Endodermal cell (in vitro differentiated cells): Measurements from ENCODE around the gene ABCE1. TPM values are rescaled to one million over a fixed set of nuclear protein-coding genes. Genes with fewer than 3 reads are reported as not detected.
A peak's percentile ranks its signal among the peaks of the same experiment; 100 is the strongest.

Experiments used
- DNase-seq: peaks from one replicate; pipeline ENCODE4 v3.0.0-alpha.2; 2017
- H3K27ac ChIP-seq: 2 replicates; pipeline ENCODE4 v1.5.1; 2013; ENCODE audit warnings: mild to moderate bottlenecking, low read depth, low read length, moderate library complexity
- H3K27me3 ChIP-seq: 2 replicates; pipeline ENCODE4 v1.6.1; 2013; ENCODE audit warnings: mild to moderate bottlenecking, low read length, moderate library complexity; ENCODE audit not compliant: insufficient read depth, control insufficient read depth, poor library complexity, severe bottlenecking
- H3K36me3 ChIP-seq: 2 replicates; pipeline ENCODE4 v1.7.0; 2013; ENCODE audit warnings: mild to moderate bottlenecking, low read length, moderate library complexity; ENCODE audit not compliant: control insufficient read depth, insufficient read depth
- H3K4me1 ChIP-seq: one replicate; pipeline ENCODE4 v1.7.0; 2013; ENCODE audit warnings: low read length; ENCODE audit not compliant: control insufficient read depth, insufficient read depth
- H3K4me3 ChIP-seq: 2 replicates; pipeline ENCODE4 v1.5.1; 2013; ENCODE audit warnings: mild to moderate bottlenecking, low read length, moderate library complexity
- H3K9ac ChIP-seq: 2 replicates; pipeline ENCODE4 v1.6.1; 2013; ENCODE audit warnings: mild to moderate bottlenecking, low read length, moderate library complexity; ENCODE audit not compliant: poor library complexity, severe bottlenecking; ENCODE audit errors: extremely low read depth
- H3K9me3 ChIP-seq: 2 replicates; pipeline ENCODE4 v1.6.1; 2013; ENCODE audit warnings: mild to moderate bottlenecking, low read length, moderate library complexity; ENCODE audit not compliant: control insufficient read depth
- H3K27ac Mint-ChIP-seq: 2 replicates; pipeline ENCODE4 v1.8.0; 2020; ENCODE audit warnings: mixed read lengths
- H3K27me3 Mint-ChIP-seq: 2 replicates; pipeline ENCODE4 v1.8.0; 2021; ENCODE audit warnings: mild to moderate bottlenecking, mixed read lengths; ENCODE audit not compliant: insufficient read depth
- H3K36me3 Mint-ChIP-seq: 2 replicates; pipeline ENCODE4 v1.8.0; 2020; ENCODE audit warnings: low read depth, mixed read lengths
- H3K4me1 Mint-ChIP-seq: 2 replicates; pipeline ENCODE4 v1.8.0; 2020; ENCODE audit warnings: mixed read lengths
- H3K4me3 Mint-ChIP-seq: 2 replicates; pipeline ENCODE4 v1.8.0; 2020; ENCODE audit warnings: mild to moderate bottlenecking, moderate library complexity, mixed read lengths
- H3K9me3 Mint-ChIP-seq: 2 replicates; pipeline ENCODE4 v1.8.0; 2020; ENCODE audit warnings: mild to moderate bottlenecking, mixed read lengths
- WGBS, 2 experiments: methylation state at CpG; one replicate each; pipeline versions ENCODE4 v1.1.5 to v1.1.7; 2013; ENCODE audit warnings: missing lambda C conversion rate in 2 of 2, mixed read lengths in 1 of 2; ENCODE audit not compliant: insufficient coverage in 1 of 2, insufficient read length in 1 of 2; 5-methylcytosine and 5-hydroxymethylcytosine counted together
- total RNA-seq, 2 donors: library from RNA; stranded (reverse); fragmentation: NEBNext Ultra II Directional in 1 of 2; extraction: Animal tissue kit (Norgen Biotek cat#: 25700) in 1 of 2; gene quantifications; 2 replicates in 1 of 2; 3 replicates in 1 of 2; pipeline ENCODE4 v1.2.1, GENCODE V29; 2021
- TF ChIP-seq, protein P1 (sequence below): fragments of 200-600 bp; sonication (generic); conservative IDR thresholded peaks from 2 replicates; pipeline ENCODE4 v1.5.0; 2021; ENCODE audit warnings: antibody characterized with exemption, mild to moderate bottlenecking

ABCE1 gene
- total RNA-seq, 2 donors from 2014 or later, result 67.2 to 80.7 TPM

DNA sequence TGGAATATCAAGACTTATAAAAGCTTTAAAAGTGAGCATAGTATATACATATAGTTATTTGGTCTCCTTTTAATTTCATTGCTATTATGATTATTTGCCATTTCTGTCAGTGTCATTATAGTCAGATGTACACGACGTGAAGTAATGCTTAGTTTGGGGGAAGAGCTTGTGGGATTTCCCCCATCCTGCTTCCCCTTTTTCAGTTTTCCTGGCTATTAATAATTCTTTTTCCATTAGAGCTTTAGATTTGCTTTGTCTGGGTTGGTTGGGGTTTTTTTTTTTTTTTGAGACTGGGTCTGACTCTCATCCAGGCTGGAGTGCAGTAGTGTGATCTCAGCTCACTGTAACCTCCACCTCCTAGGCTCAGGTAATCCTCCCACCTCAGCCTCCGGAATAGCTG, 5.4 kb downstream of the ABCE1 start:
- TF ChIP-seq, protein P1, sequence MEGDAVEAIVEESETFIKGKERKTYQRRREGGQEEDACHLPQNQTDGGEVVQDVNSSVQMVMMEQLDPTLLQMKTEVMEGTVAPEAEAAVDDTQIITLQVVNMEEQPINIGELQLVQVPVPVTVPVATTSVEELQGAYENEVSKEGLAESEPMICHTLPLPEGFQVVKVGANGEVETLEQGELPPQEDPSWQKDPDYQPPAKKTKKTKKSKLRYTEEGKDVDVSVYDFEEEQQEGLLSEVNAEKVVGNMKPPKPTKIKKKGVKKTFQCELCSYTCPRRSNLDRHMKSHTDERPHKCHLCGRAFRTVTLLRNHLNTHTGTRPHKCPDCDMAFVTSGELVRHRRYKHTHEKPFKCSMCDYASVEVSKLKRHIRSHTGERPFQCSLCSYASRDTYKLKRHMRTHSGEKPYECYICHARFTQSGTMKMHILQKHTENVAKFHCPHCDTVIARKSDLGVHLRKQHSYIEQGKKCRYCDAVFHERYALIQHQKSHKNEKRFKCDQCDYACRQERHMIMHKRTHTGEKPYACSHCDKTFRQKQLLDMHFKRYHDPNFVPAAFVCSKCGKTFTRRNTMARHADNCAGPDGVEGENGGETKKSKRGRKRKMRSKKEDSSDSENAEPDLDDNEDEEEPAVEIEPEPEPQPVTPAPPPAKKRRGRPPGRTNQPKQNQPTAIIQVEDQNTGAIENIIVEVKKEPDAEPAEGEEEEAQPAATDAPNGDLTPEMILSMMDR, result no peak
- H3K27ac Mint-ChIP-seq, result no peak overlapping the region
- Histone ChIP-seq H3K9ac (no peak overlapping the region), H3K27ac (no peak overlapping the region), H3K4me3 (no peak overlapping the region), H3K27me3 (no peaks in the 10 kb centered on the region), H3K9me3 (no peaks in the 10 kb centered on the region), H3K36me3 (peaks cover 46% of the 10 kb centered on the region), H3K4me1 (peaks cover 7% of the 10 kb centered on the region)
- H3K9me3 Mint-ChIP-seq, result no peaks in the 10 kb centered on the region
- peaks cover 21% of the 10 kb centered on the region for H3K36me3 Mint-ChIP-seq
- DNase-seq, result no peak
- no peak overlapping the region for H3K4me3 Mint-ChIP-seq
- H3K27me3 Mint-ChIP-seq, result no peaks in the 10 kb centered on the region
- 100% methylated on average over 2 to 3 of the region's 3 CpGs for WGBS, 2 experiments
- peaks cover 7% of the 10 kb centered on the region for H3K4me1 Mint-ChIP-seq

DNA sequence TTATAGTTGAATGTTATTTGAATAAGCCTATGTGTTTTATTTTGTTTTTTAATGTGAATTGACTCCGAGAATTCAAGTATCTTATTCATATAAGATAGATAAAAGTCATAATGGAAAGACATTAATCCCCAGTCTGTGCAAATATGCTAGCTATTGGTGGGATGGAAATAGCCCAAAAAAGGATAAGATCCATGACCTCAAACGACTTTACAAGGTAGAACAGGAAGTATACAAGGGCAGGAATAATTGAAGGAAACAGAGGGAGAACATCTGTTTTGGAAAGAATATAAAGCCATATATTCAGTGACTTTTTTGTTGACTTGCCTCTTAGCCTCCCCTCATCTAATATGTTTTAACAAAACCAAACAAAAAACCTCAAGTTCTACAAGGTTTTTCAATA, 9.0 kb downstream of the ABCE1 start:
- Mint-ChIP-seq H3K36me3 (peaks cover 49% of the 10 kb centered on the region), H3K4me3 (no peak overlapping the region)

DNA sequence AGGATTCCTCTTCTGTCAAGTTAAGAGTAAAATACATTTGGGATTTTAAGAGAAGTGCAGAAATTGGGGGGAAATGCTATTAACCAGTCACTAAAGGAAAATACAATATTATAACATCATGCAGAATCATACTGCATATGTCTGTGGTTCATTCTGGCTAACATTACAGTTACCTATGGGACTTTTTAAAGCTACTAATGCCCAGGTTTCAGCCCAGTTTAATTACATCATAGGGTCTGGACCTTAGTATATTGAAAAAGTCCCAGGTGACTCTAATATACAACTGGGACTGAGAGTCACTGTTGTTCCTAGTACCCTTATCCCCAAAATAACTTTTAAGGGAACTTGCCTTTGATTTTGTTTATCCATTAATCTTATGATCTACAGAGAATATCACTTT, 10.0 kb downstream of the ABCE1 start:
- H3K27me3 Mint-ChIP-seq, result no peaks in the 10 kb centered on the region
- Histone ChIP-seq H3K9ac (no peak overlapping the region), H3K27me3 (no peaks in the 10 kb centered on the region), H3K4me3 (no peak overlapping the region), H3K4me1 (no peaks in the 10 kb centered on the region), H3K36me3 (peaks cover 90% of the 10 kb centered on the region), H3K27ac (no peak overlapping the region), H3K9me3 (no peaks in the 10 kb centered on the region)
- no peak for DNase-seq
- H3K4me3 Mint-ChIP-seq, result no peak overlapping the region
- no peaks in the 10 kb centered on the region for H3K4me1 Mint-ChIP-seq
- no peaks in the 10 kb centered on the region for H3K9me3 Mint-ChIP-seq
- H3K27ac Mint-ChIP-seq, result no peak overlapping the region
- peaks cover 59% of the 10 kb centered on the region for H3K36me3 Mint-ChIP-seq
- TF ChIP-seq, protein P1, result no peak

More for the DNA sequence above, 9.0 kb downstream of the ABCE1 start:
- H3K9me3 Mint-ChIP-seq, result no peaks in the 10 kb centered on the region
- no peaks in the 10 kb centered on the region for H3K27me3 Mint-ChIP-seq
- Histone ChIP-seq H3K9ac (no peak overlapping the region), H3K27me3 (no peaks in the 10 kb centered on the region), H3K4me3 (no peak overlapping the region), H3K27ac (no peak overlapping the region), H3K9me3 (no peaks in the 10 kb centered on the region), H3K4me1 (no peaks in the 10 kb centered on the region), H3K36me3 (peaks cover 80% of the 10 kb centered on the region)
- TF ChIP-seq, protein P1, result no peak
- DNase-seq, result no peak
- WGBS, 2 experiments, result 89 to 100% methylated on average over 1 of the region's 2 CpGs
- no peaks in the 10 kb centered on the region for H3K4me1 Mint-ChIP-seq
- peak overlapping the region; percentile 3 for H3K27ac Mint-ChIP-seq
